ENCODE results near the gene LZTS2. TPM values are rescaled to one million over a fixed set of nuclear protein-coding genes. Genes with fewer than 3 reads are reported as not detected.

The LZTS2 gene
- total and polyA plus RNA-seq, 10 of the 15 experiments (the other 5 are each of a cell fraction or from before 2014, with no cell fraction given): 0.08 to 13.4 (median 7.2) TPM

- Histone ChIP-seq H3K79me2 (ENCODE audit: control insufficient read depth, insufficient read depth, low read length) (peaks cover 13% of the 10 kb centered on the region), H3K27ac (ENCODE audit: control insufficient read depth, insufficient read depth) (no peak overlapping the region), H3K9me3 (replicated peaks; ENCODE audit: control insufficient read depth, insufficient read depth, low read length) (no peaks in the 10 kb centered on the region), H3K27me3 (replicated peaks in 1 of 2; ENCODE audit: control insufficient read depth in 2 of 2, insufficient read depth in 2 of 2, low read length in 1 of 2) (no peaks in the 10 kb centered on the region), H3K4me2 (ENCODE audit: control insufficient read depth, insufficient read depth) (no peak overlapping the region), H4K20me1 (ENCODE audit: control insufficient read depth, insufficient read depth) (no peaks in the 10 kb centered on the region), H3K4me1 (ENCODE audit: control insufficient read depth, insufficient read depth, low read length) (peaks cover 12% of the 10 kb centered on the region), H3K4me3 (no peak overlapping the region), H3K9ac (ENCODE audit: control insufficient read depth, insufficient read depth, low read length) (no peak overlapping the region), H2AFZ (ENCODE audit: control insufficient read depth, low read depth, low read length) (no peak overlapping the region), H3K36me3 (ENCODE audit: control insufficient read depth in 2 of 2, insufficient read depth in 2 of 2, low read length in 1 of 2) (no peaks in the 10 kb centered on the region)
- BruUV-seq (replicated peaks): no TSS peak
- ChIA-PET POLR2A (no interaction called here), SMC1A (ENCODE audit: uncharacterized antibody, unreplicated experiment) (interaction anchor here (1.9 to 4.0 kb wide), 2 partner anchors 12 to 88 kb away, joined by 4 to 45 read pairs; no protein-coding TSS in a partner anchor), CTCF (interaction anchor here (0.5 to 24.4 kb wide), 7 partner anchors 5 to 108 kb away, joined by 3 to 885 read pairs (median 3); partner anchors contain the start of genes KAZALD1, PDZD7 and SFXN3), RAD21 (ENCODE audit: unreplicated experiment) (interaction anchor here (1.4 to 2.3 kb wide), 3 partner anchors 12 to 14 kb away, joined by 7 to 17 read pairs (median 7); no protein-coding TSS in a partner anchor)
- 97% methylated on average over 5 of the region's 5 CpGs for WGBS (ENCODE audit: insufficient coverage, insufficient replicate concordance, low lambda C conversion rate, missing lambda C conversion rate)
- in situ Hi-C loops (cut with MboI) (no loop called here), intact Hi-C loops (cut with micrococcal nuclease; ENCODE audit: unreplicated experiment) (no loop called here)
- no peak for FAIRE-seq
- DNase-seq (ENCODE audit: low read depth, low spot score): no peak
- no peak for ATAC-seq
- TF ChIP-seq, protein P1, sequence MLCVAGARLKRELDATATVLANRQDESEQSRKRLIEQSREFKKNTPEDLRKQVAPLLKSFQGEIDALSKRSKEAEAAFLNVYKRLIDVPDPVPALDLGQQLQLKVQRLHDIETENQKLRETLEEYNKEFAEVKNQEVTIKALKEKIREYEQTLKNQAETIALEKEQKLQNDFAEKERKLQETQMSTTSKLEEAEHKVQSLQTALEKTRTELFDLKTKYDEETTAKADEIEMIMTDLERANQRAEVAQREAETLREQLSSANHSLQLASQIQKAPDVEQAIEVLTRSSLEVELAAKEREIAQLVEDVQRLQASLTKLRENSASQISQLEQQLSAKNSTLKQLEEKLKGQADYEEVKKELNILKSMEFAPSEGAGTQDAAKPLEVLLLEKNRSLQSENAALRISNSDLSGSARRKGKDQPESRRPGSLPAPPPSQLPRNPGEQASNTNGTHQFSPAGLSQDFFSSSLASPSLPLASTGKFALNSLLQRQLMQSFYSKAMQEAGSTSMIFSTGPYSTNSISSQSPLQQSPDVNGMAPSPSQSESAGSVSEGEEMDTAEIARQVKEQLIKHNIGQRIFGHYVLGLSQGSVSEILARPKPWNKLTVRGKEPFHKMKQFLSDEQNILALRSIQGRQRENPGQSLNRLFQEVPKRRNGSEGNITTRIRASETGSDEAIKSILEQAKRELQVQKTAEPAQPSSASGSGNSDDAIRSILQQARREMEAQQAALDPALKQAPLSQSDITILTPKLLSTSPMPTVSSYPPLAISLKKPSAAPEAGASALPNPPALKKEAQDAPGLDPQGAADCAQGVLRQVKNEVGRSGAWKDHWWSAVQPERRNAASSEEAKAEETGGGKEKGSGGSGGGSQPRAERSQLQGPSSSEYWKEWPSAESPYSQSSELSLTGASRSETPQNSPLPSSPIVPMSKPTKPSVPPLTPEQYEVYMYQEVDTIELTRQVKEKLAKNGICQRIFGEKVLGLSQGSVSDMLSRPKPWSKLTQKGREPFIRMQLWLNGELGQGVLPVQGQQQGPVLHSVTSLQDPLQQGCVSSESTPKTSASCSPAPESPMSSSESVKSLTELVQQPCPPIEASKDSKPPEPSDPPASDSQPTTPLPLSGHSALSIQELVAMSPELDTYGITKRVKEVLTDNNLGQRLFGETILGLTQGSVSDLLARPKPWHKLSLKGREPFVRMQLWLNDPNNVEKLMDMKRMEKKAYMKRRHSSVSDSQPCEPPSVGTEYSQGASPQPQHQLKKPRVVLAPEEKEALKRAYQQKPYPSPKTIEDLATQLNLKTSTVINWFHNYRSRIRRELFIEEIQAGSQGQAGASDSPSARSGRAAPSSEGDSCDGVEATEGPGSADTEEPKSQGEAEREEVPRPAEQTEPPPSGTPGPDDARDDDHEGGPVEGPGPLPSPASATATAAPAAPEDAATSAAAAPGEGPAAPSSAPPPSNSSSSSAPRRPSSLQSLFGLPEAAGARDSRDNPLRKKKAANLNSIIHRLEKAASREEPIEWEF (IDR thresholded peaks at IDR 0.05; ENCODE audit: insufficient replicate concordance, low read depth, low read length): no peak
- no peak for TF ChIP-seq HDAC6 (IDR thresholded peaks at IDR 0.05; ENCODE audit: unreplicated experiment)
- TF ChIP-seq JUND (IDR thresholded peaks at IDR 0.05; ENCODE audit: low read depth, low read length): no peak
- no peak for TF ChIP-seq RAD51 (IDR thresholded peaks at IDR 0.05)
- no peak for TF ChIP-seq HDAC2 (IDR thresholded peaks at IDR 0.05)
- no peak for TF ChIP-seq IRF4 (IDR thresholded peaks at IDR 0.05; ENCODE audit: low read depth, low read length)
- no peak for TF ChIP-seq RELA (IDR thresholded peaks at IDR 0.05; ENCODE audit: borderline replicate concordance, partially characterized antibody)
- TF ChIP-seq ZNF687 (IDR thresholded peaks at IDR 0.05): no peak
- no peak for TF ChIP-seq ZSCAN29 (IDR thresholded peaks at IDR 0.05)
- TF ChIP-seq, protein P2, sequence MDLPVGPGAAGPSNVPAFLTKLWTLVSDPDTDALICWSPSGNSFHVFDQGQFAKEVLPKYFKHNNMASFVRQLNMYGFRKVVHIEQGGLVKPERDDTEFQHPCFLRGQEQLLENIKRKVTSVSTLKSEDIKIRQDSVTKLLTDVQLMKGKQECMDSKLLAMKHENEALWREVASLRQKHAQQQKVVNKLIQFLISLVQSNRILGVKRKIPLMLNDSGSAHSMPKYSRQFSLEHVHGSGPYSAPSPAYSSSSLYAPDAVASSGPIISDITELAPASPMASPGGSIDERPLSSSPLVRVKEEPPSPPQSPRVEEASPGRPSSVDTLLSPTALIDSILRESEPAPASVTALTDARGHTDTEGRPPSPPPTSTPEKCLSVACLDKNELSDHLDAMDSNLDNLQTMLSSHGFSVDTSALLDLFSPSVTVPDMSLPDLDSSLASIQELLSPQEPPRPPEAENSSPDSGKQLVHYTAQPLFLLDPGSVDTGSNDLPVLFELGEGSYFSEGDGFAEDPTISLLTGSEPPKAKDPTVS (IDR thresholded peaks at IDR 0.05; ENCODE audit: low read depth, low read length): no peak
- TF ChIP-seq ZBTB33 (IDR thresholded peaks at IDR 0.05): no peak
- no peak for TF ChIP-seq CHD1 (IDR thresholded peaks at IDR 0.05; ENCODE audit: low read depth, low read length)
Observed at GRCh38 chr10:101054876-101055275, 55.3 kb downstream of the LZTS2 start.
